GM23248 (cell line): ENCODE data around the gene APRT. TPM values are rescaled to one million over a fixed set of nuclear protein-coding genes. Genes with fewer than 3 reads are reported as not detected.
"Not testable (repeated sequence)": the region's sequence is repeated elsewhere in the genome, so short reads cannot be mapped to it uniquely, and the experiment has no call there.

ENCODE experiments used
- DNase-seq: peaks from one replicate; pipeline ENCODE4 v3.0.0-alpha.2; 2015
- H2AFZ ChIP-seq: fragments of 200-600 bp; sonication (generic); 2 replicates; pipeline ENCODE4 v1.6.1; 2016; ENCODE audit warnings: antibody characterized with exemption
- H3F3A ChIP-seq: fragments of 200-600 bp; sonication (generic); 2 replicates; pipeline ENCODE4 v1.6.1; 2016; ENCODE audit warnings: mild to moderate bottlenecking, antibody characterized with exemption, mixed run types; ENCODE audit not compliant: insufficient read depth
- H3K27ac ChIP-seq: fragments of 200-600 bp; sonication (generic); 2 replicates; pipeline ENCODE4 v1.5.1; 2016; ENCODE audit warnings: mild to moderate bottlenecking
- H3K27me3 ChIP-seq: fragments of 200-600 bp; sonication (generic); replicated peaks from 2 replicates; pipeline ENCODE4 v1.6.1; 2016; ENCODE audit warnings: mild to moderate bottlenecking; ENCODE audit not compliant: insufficient read depth
- H3K36me3 ChIP-seq: fragments of 200-600 bp; sonication (generic); 2 replicates; pipeline ENCODE4 v1.6.1; 2016; ENCODE audit warnings: low read depth, mild to moderate bottlenecking
- H3K4me1 ChIP-seq: fragments of 200-600 bp; sonication (generic); 2 replicates; pipeline ENCODE4 v1.6.1; 2016; ENCODE audit warnings: mild to moderate bottlenecking; ENCODE audit not compliant: insufficient read depth
- H3K4me2 ChIP-seq: fragments of 200-600 bp; sonication (generic); one replicate; pipeline ENCODE4 v1.6.1; 2016; ENCODE audit warnings: mild to moderate bottlenecking; ENCODE audit not compliant: unreplicated experiment
- H3K4me3 ChIP-seq: fragments of 200-600 bp; sonication (generic); 2 replicates; pipeline ENCODE4 v1.5.1; 2016; ENCODE audit warnings: mild to moderate bottlenecking
- H3K79me2 ChIP-seq: fragments of 200-600 bp; sonication (generic); 2 replicates; pipeline ENCODE4 v1.6.1; 2016; ENCODE audit warnings: mild to moderate bottlenecking; ENCODE audit not compliant: insufficient read depth
- H3K9ac ChIP-seq: fragments of 200-600 bp; sonication (generic); 2 replicates; pipeline ENCODE4 v1.6.1; 2016; ENCODE audit warnings: mild to moderate bottlenecking
- H3K9me2 ChIP-seq: fragments of 200-600 bp; sonication (generic); 2 replicates; pipeline ENCODE4 v1.6.1; 2016; ENCODE audit warnings: mixed run types, mild to moderate bottlenecking, moderate library complexity; ENCODE audit not compliant: insufficient read depth
- H3K9me3 ChIP-seq: fragments of 200-600 bp; sonication (generic); one replicate; pipeline ENCODE4 v1.6.1; 2017; ENCODE audit warnings: low read depth
- H4K20me1 ChIP-seq: fragments of 200-600 bp; sonication (generic); 2 replicates; pipeline ENCODE4 v1.6.0; 2016; ENCODE audit not compliant: insufficient read depth
- EZH2 ChIP-seq: fragments of 200-600 bp; sonication (generic); IDR thresholded peaks from 2 replicates; pipeline ENCODE4 v1.6.1; 2018; ENCODE audit warnings: antibody characterized with exemption, mild to moderate bottlenecking; ENCODE audit not compliant: insufficient read depth, poor library complexity, severe bottlenecking
- EZH2phosphoT487 ChIP-seq: fragments of 200-600 bp; sonication (generic); IDR thresholded peaks from 2 replicates; pipeline ENCODE4 v1.6.1; 2018; ENCODE audit warnings: antibody characterized with exemption, moderate library complexity, mild to moderate bottlenecking, low read depth; ENCODE audit not compliant: insufficient read depth
- WGBS, 2 experiments: methylation state at CpG; one replicate each; pipeline ENCODE4 v1.1.6; 2015 to 2017; ENCODE audit warnings: low lambda C conversion rate in 2 of 2, low coverage in 1 of 2; ENCODE audit errors: missing lambda C conversion rate in 2 of 2; 5-methylcytosine and 5-hydroxymethylcytosine counted together
- in situ Hi-C: fragments of 300-500 bp; cut with MboI; formaldehyde crosslinking; loops from 2 replicates; pipeline ENCODE4 v1.15.0; 2020
- polyA plus RNA-seq: library from polyadenylated mRNA; unstranded; fragments of >200 nt; fragmentation: Nextera tagmentation; extraction: Ambion mirVana; gene quantifications from 2 replicates; pipeline ENCODE4 v1.2.1, GENCODE V29; 2016
- total RNA-seq: library from RNA; depleted of rRNA; stranded (reverse); fragments of >200 nt; shearing (Covaris generic); gene quantifications from 2 replicates; pipeline ENCODE4 v1.2.3, GENCODE V29; 2014

The APRT gene
- total and polyA plus RNA-seq, 2 experiments from 2014 or later: 150 to 224 TPM

DNA sequence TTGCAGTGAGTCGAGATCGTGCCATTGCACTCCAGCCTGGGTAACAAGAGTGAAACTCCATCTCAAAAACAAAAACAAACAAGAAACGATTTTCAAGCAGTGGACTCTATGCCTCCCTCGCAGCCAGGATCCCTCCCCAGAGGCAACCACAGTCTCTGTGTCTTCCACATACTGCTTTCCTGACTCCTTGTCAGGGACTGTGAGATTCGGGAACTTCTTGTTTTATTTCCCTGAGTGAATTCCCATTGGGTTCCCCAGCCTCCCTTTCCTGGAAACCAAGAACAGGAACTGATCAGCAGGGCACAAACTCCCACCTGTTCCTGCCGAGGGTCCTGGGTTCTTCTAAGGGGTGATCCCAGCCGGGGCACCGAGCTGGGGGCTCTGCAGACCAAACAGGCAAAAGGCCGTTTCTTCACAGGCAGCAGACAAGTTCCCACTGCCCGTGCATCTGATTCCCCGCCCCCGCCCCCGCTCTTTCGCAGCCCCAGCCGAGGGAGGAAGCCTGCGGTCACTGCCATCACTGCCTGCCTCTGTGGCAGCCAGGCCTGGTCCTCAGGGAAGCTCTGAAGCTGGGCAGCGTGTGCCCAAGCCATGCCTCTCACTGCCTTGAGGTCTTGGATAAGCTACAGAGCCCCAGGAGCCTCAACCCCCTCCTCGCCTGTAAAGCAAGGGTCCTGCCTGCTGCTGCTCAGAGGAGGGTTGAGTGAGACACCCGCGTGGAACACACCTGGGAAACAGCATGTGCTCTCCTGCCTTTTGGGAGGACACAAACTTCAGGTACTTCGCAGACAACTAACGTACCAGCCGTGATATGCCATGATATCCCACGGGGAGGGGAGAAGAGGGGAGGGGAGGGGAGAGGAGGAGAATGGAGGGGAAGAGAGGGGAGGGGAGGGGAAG is 21.2 kb downstream of the APRT start:
- H3K27ac ChIP-seq: peak overlapping the region; percentile 83
- H3K9ac ChIP-seq: peak overlapping the region; percentile 77
- DNase-seq: peak; percentile 85
- no peaks in the 10 kb centered on the region for H3K9me2 ChIP-seq
- TF ChIP-seq EZH2phosphoT487: no peak
- no peak for TF ChIP-seq EZH2
- peak overlapping the region; percentile 61 for H3K4me3 ChIP-seq
- no peaks in the 10 kb centered on the region for H3K36me3 ChIP-seq
- peak overlapping the region; percentile 93 for H2AFZ ChIP-seq
- 0 out of 2 replicates have a peak, but pooled peaks cover 13% of the 10 kb centered on the region for H3K79me2 ChIP-seq
- H3F3A ChIP-seq: peaks cover 10% of the 10 kb centered on the region; the same call in 1 of the 2 replicates
- H3K4me2 ChIP-seq: peak overlapping the region; percentile 95
- no peaks in the 10 kb centered on the region for H3K27me3 ChIP-seq
- in situ Hi-C loops: no loop called here
- H4K20me1 ChIP-seq: no peaks in the 10 kb centered on the region
- WGBS, 2 experiments: 22 to 27% methylated on average over 19 to 24 of the region's 24 CpGs
- H3K4me1 ChIP-seq: peaks cover 25% of the 10 kb centered on the region
- H3K9me3 ChIP-seq: no peaks in the 10 kb centered on the region

DNA sequence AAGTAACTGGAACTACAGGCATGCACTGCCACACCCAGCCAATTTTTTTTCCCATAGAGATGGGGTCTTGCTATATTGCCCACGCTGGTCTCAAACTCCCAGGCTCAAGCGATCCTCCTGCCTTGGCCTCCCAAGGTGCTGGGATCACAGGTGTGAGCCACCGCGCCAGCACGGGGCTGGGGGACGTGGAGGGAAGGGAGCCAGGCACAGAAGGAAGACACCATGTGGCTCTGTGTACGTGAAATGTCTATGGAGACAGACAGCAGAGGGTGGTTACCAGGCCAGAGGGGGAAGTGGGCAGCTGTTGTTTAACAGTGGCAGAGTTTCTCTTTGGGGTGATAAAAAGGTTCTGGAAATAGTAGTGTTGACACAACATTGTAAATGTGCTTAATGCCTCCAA is 22.1 kb downstream of the APRT start:
- H3F3A ChIP-seq: peaks cover 10% of the 10 kb centered on the region; the same call in 1 of the 2 replicates
- H3K4me1 ChIP-seq: peaks cover 25% of the 10 kb centered on the region
- no peak overlapping the region for H3K4me2 ChIP-seq
- no peaks in the 10 kb centered on the region for H3K27me3 ChIP-seq
- TF ChIP-seq EZH2 (no peak), EZH2phosphoT487 (no peak)
- in situ Hi-C loops: no loop called here
- H3K79me2 ChIP-seq: 0 out of 2 replicates have a peak, but pooled peaks cover 13% of the 10 kb centered on the region
- no peaks in the 10 kb centered on the region for H4K20me1 ChIP-seq
- H3K9me3 ChIP-seq: no peaks in the 10 kb centered on the region
- no peak for DNase-seq
- peak overlapping the region; percentile 77; the same call in 1 of the 2 replicates for H3K9ac ChIP-seq
- WGBS, 2 experiments: 85 to 96% methylated on average over 6 to 7 of the region's 7 CpGs
- no peak overlapping the region for H3K4me3 ChIP-seq
- no peaks in the 10 kb centered on the region for H3K9me2 ChIP-seq
- H2AFZ ChIP-seq: no peak overlapping the region
- H3K27ac ChIP-seq: no peak overlapping the region
- H3K36me3 ChIP-seq: no peaks in the 10 kb centered on the region

DNA sequence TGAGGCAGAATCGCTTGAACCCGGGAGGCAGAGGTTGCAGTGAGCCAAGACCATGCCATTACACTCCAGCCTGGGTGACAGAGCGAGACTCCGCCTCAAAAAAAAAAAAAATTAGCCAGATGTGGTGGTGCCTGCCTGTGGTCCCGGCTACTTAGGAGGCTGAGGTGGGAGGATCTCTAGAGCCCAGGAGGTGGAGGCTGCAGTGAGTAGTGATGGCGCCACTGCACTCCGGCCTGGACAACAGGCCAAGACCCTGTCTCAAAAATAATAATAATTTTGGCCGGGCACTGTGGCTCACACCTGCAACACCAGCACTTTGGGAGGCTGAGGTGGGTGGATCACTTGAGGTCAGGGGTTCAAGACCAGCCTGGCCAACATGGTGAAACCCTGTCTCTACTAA is 23.0 kb downstream of the APRT start:
- WGBS, 2 experiments: 94 to 98% methylated on average over 7 to 8 of the region's 8 CpGs
- peaks cover 18% of the 10 kb centered on the region for H3K79me2 ChIP-seq
- H3K27me3 ChIP-seq, H3K27ac ChIP-seq, in situ Hi-C loops, H3K9me2 ChIP-seq, DNase-seq, H3K36me3 ChIP-seq, H3K9ac ChIP-seq, H4K20me1 ChIP-seq, H2AFZ ChIP-seq, H3K4me3 ChIP-seq, H3K9me3 ChIP-seq, H3K4me2 ChIP-seq: not testable (repeated sequence)
- peaks cover 11% of the 10 kb centered on the region for H3F3A ChIP-seq
- H3K4me1 ChIP-seq: peaks cover 25% of the 10 kb centered on the region

DNA sequence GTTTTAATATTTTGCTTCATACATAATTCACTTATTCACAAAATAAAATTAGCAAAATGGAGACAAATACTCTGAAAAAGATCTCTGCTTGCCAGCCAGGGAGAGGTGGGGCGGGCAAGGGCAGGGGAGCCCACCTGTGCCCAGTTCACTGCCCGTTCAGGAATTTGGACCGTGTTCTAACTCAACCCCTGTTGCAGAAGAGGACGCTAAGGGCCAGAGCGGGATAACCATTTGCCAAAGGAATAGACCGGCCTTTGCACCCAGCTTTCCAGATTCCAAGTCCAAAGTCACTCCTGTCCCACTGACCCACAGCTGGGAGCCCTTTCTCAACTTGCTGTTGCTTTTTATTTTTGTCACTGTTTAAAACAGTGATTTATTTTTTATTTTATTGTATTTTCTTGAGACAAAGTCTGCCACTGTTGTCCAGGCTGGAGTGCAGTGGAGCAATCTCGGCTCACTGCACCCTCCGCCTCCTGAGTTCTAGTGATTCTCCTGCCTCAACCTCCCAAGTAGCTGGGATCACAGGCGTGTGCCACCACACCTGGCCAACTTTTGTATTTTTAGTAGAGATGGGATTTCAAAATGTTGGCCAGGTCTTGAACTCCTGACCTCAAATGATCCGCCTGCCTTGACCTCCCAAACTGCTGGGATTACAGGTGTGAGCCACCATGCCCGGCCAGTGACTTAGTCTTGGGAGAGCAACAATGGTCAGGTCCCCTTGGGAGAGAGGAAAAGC is 24.0 kb downstream of the APRT start:
- no peak overlapping the region for H2AFZ ChIP-seq
- 81 to 84% methylated on average over 11 of the region's 11 CpGs for WGBS, 2 experiments
- in situ Hi-C loops: no loop called here
- H3K4me3 ChIP-seq: no peak overlapping the region
- H4K20me1 ChIP-seq: no peaks in the 10 kb centered on the region
- peaks cover 32% of the 10 kb centered on the region for H3K4me1 ChIP-seq
- H3K9ac ChIP-seq: no peak overlapping the region
- H3F3A ChIP-seq: peaks cover 21% of the 10 kb centered on the region
- no peaks in the 10 kb centered on the region for H3K9me2 ChIP-seq
- no peak for TF ChIP-seq EZH2
- no peak for TF ChIP-seq EZH2phosphoT487
- H3K4me2 ChIP-seq: no peak overlapping the region
- no peaks in the 10 kb centered on the region for H3K36me3 ChIP-seq
- H3K9me3 ChIP-seq: no peaks in the 10 kb centered on the region
- H3K27me3 ChIP-seq: no peaks in the 10 kb centered on the region
- H3K27ac ChIP-seq: no peak overlapping the region
- H3K79me2 ChIP-seq: peaks cover 28% of the 10 kb centered on the region
- no peak for DNase-seq
